HS-27A (cell line): ENCODE measurements around the gene WFDC5.

Experiments used
- DNase-seq: peaks from one replicate; pipeline ENCODE4 v3.0.0-alpha.2; 2012; ENCODE audit warnings: low read depth, missing footprints

WFDC5 gene

GRCh38 chr20:45115386-45115774, 406 bp upstream of the WFDC5 start:
- no peak for DNase-seq

GRCh38 chr20:45113865-45114264, 1.1 kb downstream of the WFDC5 start:
- DNase-seq, result no peak

- no peak for DNase-seq
Measured at GRCh38 chr20:45112754-45113153, 2.2 kb downstream of the WFDC5 start.

- DNase-seq, result no peak
Measured at GRCh38 chr20:45111799-45112471, 3.0 kb downstream of the WFDC5 start.

- no peak for DNase-seq
Measured at GRCh38 chr20:45111285-45111684, 3.7 kb downstream of the WFDC5 start.

- no peak for DNase-seq
Measured at GRCh38 chr20:45110301-45110700, 4.7 kb downstream of the WFDC5 start.

GRCh38 chr20:45109634-45110033, 5.3 kb downstream of the WFDC5 start:
- DNase-seq, result no peak

- DNase-seq, result no peak
Measured at GRCh38 chr20:45105317-45105716, 9.7 kb downstream of the WFDC5 start.

GRCh38 chr20:45104786-45105185, 10.2 kb downstream of the WFDC5 start:
- peak; percentile 86 for DNase-seq

GRCh38 chr20:45103072-45103471, 11.9 kb downstream of the WFDC5 start:
- no peak for DNase-seq

GRCh38 chr20:45101333-45101850, 13.6 kb downstream of the WFDC5 start:
- DNase-seq, result no peak

GRCh38 chr20:45100563-45101245, 14.3 kb downstream of the WFDC5 start, which contains the start of gene KCNS1:
TSS of gene KCNS1 (minus strand) at chr20:45101127. CDS start at chr20:45099236, 1,891 bp downstream.
- DNase-seq, result no peak

GRCh38 chr20:45098103-45098773, 16.7 kb downstream of the WFDC5 start:
- DNase-seq, result no peak

GRCh38 chr20:45097485-45098102, 17.4 kb downstream of the WFDC5 start:
- no peak for DNase-seq

- DNase-seq, result no peak
Measured at GRCh38 chr20:45096781-45097180, 18.2 kb downstream of the WFDC5 start.

- peak; percentile 58 for DNase-seq
Measured at GRCh38 chr20:45095805-45096238, 19.2 kb downstream of the WFDC5 start.

- DNase-seq, result no peak
Measured at GRCh38 chr20:45094864-45095574, 20.0 kb downstream of the WFDC5 start.

GRCh38 chr20:45094201-45094600, 20.8 kb downstream of the WFDC5 start:
- no peak for DNase-seq

- no peak for DNase-seq
Measured at GRCh38 chr20:45092898-45093297, 22.1 kb downstream of the WFDC5 start.

GRCh38 chr20:45091366-45091765, 23.6 kb downstream of the WFDC5 start:
- DNase-seq, result no peak

- peak; percentile 81 for DNase-seq
Measured at GRCh38 chr20:45090481-45090880, 24.5 kb downstream of the WFDC5 start.

GRCh38 chr20:45088247-45088646, 26.7 kb downstream of the WFDC5 start:
- peak; percentile 97 for DNase-seq
